Skin epidermis (tissue), 12 donors: ENCODE results near the gene CAPN15.
"Not testable (repeated sequence)": the region's sequence is repeated elsewhere in the genome, so short reads cannot be mapped to it uniquely, and the experiment has no call there.

Source experiments
- H3K27ac ChIP-seq, 21 experiments: fragments of 200-600 bp; sonication (generic) in 11 of 21; one replicate each; pipeline ENCODE4 v1.5.0; 2020; ENCODE audit warnings: mild to moderate bottlenecking in 3 of 21, inconsistent platforms in 2 of 21, moderate library complexity in 2 of 21
- H3K4me3 ChIP-seq, 7 experiments: fragments of 200-600 bp; sonication (generic) in 2 of 7; one replicate each; pipeline ENCODE4 v1.5.0; 2020; ENCODE audit warnings: inconsistent platforms in 2 of 7, mild to moderate bottlenecking in 2 of 7, moderate library complexity in 1 of 7

CAPN15 gene

DNA sequence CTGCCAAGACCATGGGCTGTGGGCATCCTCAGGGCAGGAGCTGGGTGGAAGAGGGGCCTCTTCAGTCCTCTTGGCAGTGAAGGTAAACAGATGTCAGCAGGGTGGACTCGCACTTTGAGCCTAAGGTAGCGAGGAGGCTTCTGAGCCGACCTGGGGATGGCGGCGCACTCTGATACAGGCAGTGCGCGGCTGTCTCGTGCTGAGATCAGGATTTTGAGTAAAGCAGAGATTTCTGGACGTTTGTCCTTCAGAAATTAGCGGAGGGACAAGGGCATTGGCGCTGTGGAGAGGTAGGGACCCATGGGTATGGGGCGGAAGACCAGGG lies 69.2 kb downstream of the CAPN15 start:
- no peak overlapping the region for H3K4me3 ChIP-seq
- no peak overlapping the region for H3K27ac ChIP-seq

DNA sequence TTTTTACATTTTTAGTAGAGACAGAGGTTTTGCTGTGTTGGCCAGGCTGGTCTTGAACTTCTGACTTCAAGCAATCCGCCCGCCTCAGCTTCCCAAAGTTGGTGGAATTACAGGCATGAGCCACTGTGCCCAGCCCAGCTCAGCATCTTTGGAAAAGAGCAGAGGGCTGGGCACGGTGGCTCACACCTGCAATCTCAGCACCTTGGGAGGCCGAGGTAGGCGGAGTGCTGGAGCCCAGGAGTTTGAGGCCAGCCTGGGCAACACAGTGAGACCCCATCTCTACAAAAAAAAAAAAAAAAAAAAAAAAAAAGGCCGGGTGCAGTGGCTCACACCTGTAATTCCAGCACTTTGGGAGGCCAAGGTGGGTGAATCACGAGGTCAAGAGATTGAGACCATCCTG lies 70.1 kb downstream of the CAPN15 start:
- H3K27ac ChIP-seq, H3K4me3 ChIP-seq: not testable (repeated sequence)

DNA sequence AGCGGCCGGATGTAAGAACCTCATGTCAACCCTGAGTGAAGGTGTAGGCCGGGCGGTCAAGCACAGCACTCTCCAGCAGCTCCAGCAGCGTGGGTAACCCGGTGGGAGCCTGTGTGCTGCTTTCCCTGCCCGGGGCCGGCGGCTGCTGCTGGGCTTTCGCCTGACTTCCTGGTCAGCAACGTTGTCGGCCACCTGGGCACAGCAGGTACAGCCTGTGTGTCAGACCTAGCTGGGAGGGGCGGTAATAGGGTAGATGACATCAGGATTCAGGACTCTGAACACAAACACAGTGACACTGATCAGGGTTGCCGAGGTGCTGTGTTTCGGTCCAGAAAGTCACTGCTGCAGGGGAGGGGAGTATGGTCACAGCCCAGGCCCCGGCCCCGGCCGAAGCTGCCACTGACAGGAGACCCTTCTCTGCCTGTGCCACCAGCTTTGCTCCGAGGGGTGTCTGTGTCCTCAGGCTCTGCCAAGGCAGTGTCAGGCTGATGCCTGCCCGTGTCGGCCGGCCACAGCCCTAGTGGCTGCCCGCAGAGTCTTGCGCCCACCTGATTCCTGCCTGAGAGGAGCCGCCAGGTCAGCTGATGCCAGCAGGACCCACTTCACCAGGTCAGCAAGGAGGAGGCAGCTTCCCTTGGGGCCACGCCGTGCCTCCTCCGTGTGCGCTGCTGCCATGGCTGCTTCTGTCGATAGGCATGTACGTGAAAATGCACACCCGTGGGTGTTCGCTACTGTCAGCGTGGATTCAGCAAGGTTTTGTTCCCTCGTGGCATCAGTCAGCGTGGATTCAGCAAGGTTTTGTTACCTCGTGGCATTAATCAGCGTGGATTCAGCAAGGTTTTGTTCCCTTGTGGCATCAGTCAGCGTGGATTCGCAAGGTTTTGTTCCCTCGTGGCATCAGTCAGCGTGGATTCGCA lies 71.6 kb downstream of the CAPN15 start:
- H3K4me3 ChIP-seq: no peak overlapping the region
- H3K27ac ChIP-seq: no peak overlapping the region

DNA sequence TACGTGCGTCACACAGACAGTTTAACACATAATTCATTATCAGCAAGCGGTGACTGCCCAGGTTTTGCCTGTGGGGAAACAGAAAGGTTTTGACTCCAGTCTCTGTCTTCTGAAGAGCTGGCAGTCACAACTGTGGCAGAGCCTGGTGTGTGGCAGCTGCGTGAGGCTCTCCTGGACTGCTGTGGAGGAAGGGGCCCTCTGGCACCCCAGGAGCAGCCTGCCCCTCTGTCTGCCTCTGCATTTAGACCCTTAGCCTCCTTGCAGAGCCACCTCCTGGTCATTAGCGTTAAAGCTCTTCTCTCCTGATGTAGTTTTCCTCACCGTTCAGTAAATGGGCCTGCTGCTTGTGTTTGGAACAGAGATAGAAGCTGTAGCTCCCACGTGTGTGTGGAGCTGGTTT lies 73.3 kb downstream of the CAPN15 start:
- Histone ChIP-seq H3K4me3 (no peak overlapping the region), H3K27ac (no peak overlapping the region)

DNA sequence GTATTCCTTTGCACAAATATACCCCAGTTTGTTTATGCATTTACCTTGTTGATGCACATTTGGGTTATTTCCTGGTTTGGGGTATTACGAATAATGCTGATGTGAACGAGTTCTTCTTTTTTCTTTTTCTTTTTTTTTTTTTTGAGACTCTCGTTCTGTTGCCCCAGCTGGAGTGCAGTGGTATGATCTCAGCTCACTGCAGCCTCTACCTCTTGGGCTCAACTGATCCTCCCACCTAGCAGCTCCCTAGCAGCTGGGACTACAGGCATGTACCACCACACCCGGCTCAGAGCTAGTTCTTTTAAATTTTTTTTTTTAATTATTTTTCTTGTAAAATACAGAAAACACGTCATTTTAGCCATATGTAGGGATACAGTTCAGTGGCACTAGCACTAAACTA lies 76.4 kb downstream of the CAPN15 start:
- Histone ChIP-seq H3K27ac (no peak overlapping the region), H3K4me3 (no peak overlapping the region)
